GM23338 (cell line): ENCODE measurements around the gene DNAJC7. TPM values are rescaled to one million over a fixed set of nuclear protein-coding genes. Genes with fewer than 3 reads are reported as not detected.

Experiments
- ATAC-seq: fragments of 200-7000 bp; cut with Tn5 transposase; 3 replicates; pipeline ENCODE4 v1.9.1; 2020
- DNase-seq: peaks from one replicate; pipeline ENCODE4 v3.0.0-alpha.2; 2015; ENCODE audit warnings: low spot score
- H2AFZ ChIP-seq: fragments of 200-600 bp; sonication (generic); 2 replicates; pipeline ENCODE4 v1.8.0; 2016; ENCODE audit warnings: antibody characterized with exemption, mild to moderate bottlenecking, moderate library complexity
- H3F3A ChIP-seq: fragments of 200-600 bp; sonication (generic); replicated peaks from 2 replicates; pipeline ENCODE4 v1.8.0; 2017; ENCODE audit warnings: antibody characterized with exemption, mixed run types, low read depth
- H3K27ac ChIP-seq: fragments of 200-600 bp; sonication (generic); 2 replicates; pipeline ENCODE4 v1.6.1; 2016; ENCODE audit warnings: low read depth
- H3K27me3 ChIP-seq: fragments of 200-600 bp; sonication (generic); 2 replicates; pipeline ENCODE4 v1.8.0; 2016; ENCODE audit warnings: mild to moderate bottlenecking, mixed run types, moderate library complexity; ENCODE audit not compliant: insufficient read depth
- H3K36me3 ChIP-seq: fragments of 200-600 bp; sonication (generic); 2 replicates; pipeline ENCODE4 v1.8.0; 2016; ENCODE audit warnings: mild to moderate bottlenecking; ENCODE audit not compliant: insufficient read depth
- H3K4me1 ChIP-seq: fragments of 200-600 bp; sonication (generic); 2 replicates; pipeline ENCODE4 v1.8.0; 2016; ENCODE audit warnings: mild to moderate bottlenecking, moderate library complexity; ENCODE audit not compliant: insufficient read depth
- H3K4me2 ChIP-seq: fragments of 200-600 bp; sonication (generic); 2 replicates; pipeline ENCODE4 v1.7.1; 2017; ENCODE audit warnings: mixed run types
- H3K4me3 ChIP-seq: fragments of 200-600 bp; sonication (generic); 2 replicates; pipeline ENCODE4 v1.6.1; 2016; ENCODE audit warnings: mixed run types
- H3K79me2 ChIP-seq: fragments of 200-600 bp; sonication (generic); replicated peaks from 2 replicates; pipeline ENCODE4 v1.8.0; 2017; ENCODE audit warnings: mild to moderate bottlenecking; ENCODE audit not compliant: insufficient read depth
- H3K9me2 ChIP-seq: fragments of 200-600 bp; sonication (generic); 2 replicates; pipeline ENCODE4 v1.8.0; 2017; ENCODE audit not compliant: insufficient read depth
- H4K20me1 ChIP-seq: fragments of 200-600 bp; sonication (generic); replicated peaks from 2 replicates; pipeline ENCODE4 v1.8.0; 2017; ENCODE audit warnings: mild to moderate bottlenecking; ENCODE audit not compliant: insufficient read depth
- H3K27ac Mint-ChIP-seq: 2 replicates; pipeline ENCODE4 v1.8.0; 2020; ENCODE audit warnings: inconsistent platforms, mild to moderate bottlenecking, moderate library complexity, mixed read lengths
- H3K27me3 Mint-ChIP-seq: 3 replicates; pipeline ENCODE4 v1.8.0; 2022; ENCODE audit warnings: low read depth, mild to moderate bottlenecking, moderate library complexity, mixed read lengths, inconsistent platforms; ENCODE audit not compliant: insufficient read depth, poor library complexity
- H3K36me3 Mint-ChIP-seq: 3 replicates; pipeline ENCODE4 v1.8.0; 2021; ENCODE audit warnings: low read depth, mild to moderate bottlenecking, inconsistent platforms, moderate library complexity, mixed read lengths
- H3K4me1 Mint-ChIP-seq: 3 replicates; pipeline ENCODE4 v1.8.0; 2020; ENCODE audit warnings: mild to moderate bottlenecking, inconsistent platforms, mixed read lengths
- H3K4me3 Mint-ChIP-seq: 3 replicates; pipeline ENCODE4 v1.8.0; 2021; ENCODE audit warnings: moderate library complexity, mild to moderate bottlenecking, inconsistent platforms, mixed read lengths
- H3K9me3 Mint-ChIP-seq: 3 replicates; pipeline ENCODE4 v1.8.0; 2020; ENCODE audit warnings: moderate library complexity, mild to moderate bottlenecking, inconsistent platforms, mixed read lengths
- CREB1 ChIP-seq: fragments of 250-450 bp; sonication (Bioruptor Pico); IDR thresholded peaks from 2 replicates; pipeline ENCODE4 v1.5.0; 2020; ENCODE audit warnings: low read depth, mild to moderate bottlenecking, moderate library complexity
- EZH2 ChIP-seq: fragments of 200-600 bp; sonication (generic); IDR thresholded peaks from one replicate; pipeline ENCODE4 v1.8.0; 2017; ENCODE audit warnings: antibody characterized with exemption, mild to moderate bottlenecking, low read depth; ENCODE audit not compliant: unreplicated experiment
- EZH2phosphoT487 ChIP-seq: fragments of 200-600 bp; sonication (generic); IDR thresholded peaks from one replicate; pipeline ENCODE4 v1.8.1; 2018; ENCODE audit warnings: antibody characterized with exemption; ENCODE audit not compliant: unreplicated experiment
- JUNB ChIP-seq: IDR thresholded peaks from one replicate; pipeline ENCODE4 v1.6.1; 2016; ENCODE audit warnings: antibody characterized with exemption; ENCODE audit not compliant: unreplicated experiment
- NANOG ChIP-seq: IDR thresholded peaks from 2 replicates; pipeline ENCODE4 v1.6.1; 2016; ENCODE audit warnings: antibody characterized with exemption, borderline replicate concordance
- POLR2AphosphoS5 ChIP-seq: IDR thresholded peaks from 2 replicates; pipeline ENCODE4 v1.6.1; 2016; ENCODE audit warnings: antibody characterized with exemption, low read depth
- STAT1 ChIP-seq: IDR thresholded peaks from one replicate; pipeline ENCODE4 v1.6.1; 2016; ENCODE audit warnings: antibody characterized with exemption; ENCODE audit not compliant: unreplicated experiment
- ZNF114 ChIP-seq: fragments of 250-450 bp; sonication (Bioruptor Pico); IDR thresholded peaks from 2 replicates; pipeline ENCODE4 v1.5.0; 2020; ENCODE audit warnings: mild to moderate bottlenecking, moderate library complexity
- ZNF331 ChIP-seq: fragments of 250-450 bp; sonication (Bioruptor Pico); IDR thresholded peaks from 2 replicates; pipeline ENCODE4 v1.5.0; 2020; ENCODE audit warnings: low read depth, mild to moderate bottlenecking, moderate library complexity
- polyA plus RNA-seq: library from polyadenylated mRNA; unstranded; fragments of >200 nt; fragmentation: Nextera tagmentation; extraction: Ambion mirVana; gene quantifications from 2 replicates; pipeline ENCODE4 v1.2.1, GENCODE V29; 2016
- total RNA-seq: library from RNA; depleted of rRNA; stranded (reverse); fragments of >200 nt; shearing (Covaris generic); gene quantifications from 2 replicates; pipeline ENCODE4 v1.2.3, GENCODE V29; 2014
- TF ChIP-seq, protein P1 (sequence below), 2 experiments: fragments of 200-600 bp in 1 of 2; sonication (generic) in 1 of 2; conservative IDR thresholded peaks; 2 replicates each; pipeline versions ENCODE4 v1.5.1 to v1.6.1; 2016 to 2017; ENCODE audit warnings: antibody characterized with exemption in 2 of 2, low read depth in 2 of 2, mild to moderate bottlenecking in 2 of 2, moderate library complexity in 1 of 2
- TF ChIP-seq, protein P2 (sequence below): IDR thresholded peaks from 2 replicates; pipeline ENCODE4 v1.6.1; 2016; ENCODE audit warnings: antibody characterized with exemption
- TF ChIP-seq, protein P3 (sequence below): fragments of 250-450 bp; sonication (Bioruptor Pico); IDR thresholded peaks from 2 replicates; pipeline ENCODE4 v1.5.0; 2020; ENCODE audit warnings: mild to moderate bottlenecking, moderate library complexity

The DNAJC7 gene
- total and polyA plus RNA-seq, 2 experiments from 2014 or later = 139 to 141 TPM

DNA sequence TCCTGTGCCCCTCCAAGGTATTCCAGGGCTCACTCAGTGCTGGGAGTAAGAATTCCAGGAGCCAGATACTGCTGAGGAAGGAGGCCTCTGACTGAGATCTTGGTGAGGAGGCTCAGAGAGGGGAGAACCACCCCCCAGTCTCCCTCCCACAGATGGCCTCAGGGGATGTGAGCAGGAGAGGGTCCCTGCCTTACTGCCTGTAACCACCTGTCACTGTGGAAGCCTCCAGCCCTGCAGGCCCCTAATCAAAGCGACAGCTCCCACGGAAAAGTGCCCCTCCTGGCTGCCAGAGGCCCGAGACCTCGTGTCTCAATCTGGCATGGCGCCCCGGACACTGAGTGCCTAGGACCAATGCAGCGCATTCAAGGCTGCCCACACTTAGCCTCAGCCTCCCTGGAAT lies 40.8 kb upstream of the DNAJC7 start (continued):
- no peak for TF ChIP-seq ZNF114 (CRISPR knock-in tag)
- TF ChIP-seq, protein P1, sequence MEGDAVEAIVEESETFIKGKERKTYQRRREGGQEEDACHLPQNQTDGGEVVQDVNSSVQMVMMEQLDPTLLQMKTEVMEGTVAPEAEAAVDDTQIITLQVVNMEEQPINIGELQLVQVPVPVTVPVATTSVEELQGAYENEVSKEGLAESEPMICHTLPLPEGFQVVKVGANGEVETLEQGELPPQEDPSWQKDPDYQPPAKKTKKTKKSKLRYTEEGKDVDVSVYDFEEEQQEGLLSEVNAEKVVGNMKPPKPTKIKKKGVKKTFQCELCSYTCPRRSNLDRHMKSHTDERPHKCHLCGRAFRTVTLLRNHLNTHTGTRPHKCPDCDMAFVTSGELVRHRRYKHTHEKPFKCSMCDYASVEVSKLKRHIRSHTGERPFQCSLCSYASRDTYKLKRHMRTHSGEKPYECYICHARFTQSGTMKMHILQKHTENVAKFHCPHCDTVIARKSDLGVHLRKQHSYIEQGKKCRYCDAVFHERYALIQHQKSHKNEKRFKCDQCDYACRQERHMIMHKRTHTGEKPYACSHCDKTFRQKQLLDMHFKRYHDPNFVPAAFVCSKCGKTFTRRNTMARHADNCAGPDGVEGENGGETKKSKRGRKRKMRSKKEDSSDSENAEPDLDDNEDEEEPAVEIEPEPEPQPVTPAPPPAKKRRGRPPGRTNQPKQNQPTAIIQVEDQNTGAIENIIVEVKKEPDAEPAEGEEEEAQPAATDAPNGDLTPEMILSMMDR (conservative IDR thresholded peaks at IDR 0.05; ENCODE audit: low read depth in 2 of 2) = no peak

DNA sequence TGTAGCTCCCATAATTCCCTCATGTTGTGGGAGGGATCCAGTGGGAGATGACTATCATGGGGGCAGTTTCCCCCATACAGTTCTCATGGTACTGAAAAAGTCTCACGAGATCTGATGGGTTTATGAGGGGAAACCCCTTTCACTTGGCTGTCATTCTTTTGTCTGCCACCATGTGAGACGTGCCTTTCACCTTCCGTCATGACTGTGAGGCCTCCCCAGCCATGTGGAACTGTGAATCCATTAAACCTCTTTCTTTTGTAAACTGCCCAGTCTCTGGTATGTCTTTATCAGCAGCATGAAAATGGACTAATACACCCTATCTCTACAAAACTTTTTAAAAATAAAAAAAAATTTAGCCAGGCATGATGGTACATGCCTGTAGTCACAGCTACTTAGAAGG lies 39.4 kb upstream of the DNAJC7 start:
- DNase-seq (no peak), ATAC-seq (no peak)
- no peaks in the 10 kb centered on the region for H3K27me3 ChIP-seq
- Mint-ChIP-seq H3K36me3 (no peaks in the 10 kb centered on the region; the same call in 2 of the 3 replicates), H3K4me3 (no peak overlapping the region), H3K9me3 (no peaks in the 10 kb centered on the region), H3K27ac (no peak overlapping the region), H3K27me3 (peaks cover 22% of the 10 kb centered on the region), H3K4me1 (peaks cover 45% of the 10 kb centered on the region)
- no peaks in the 10 kb centered on the region for H3F3A ChIP-seq
- no peaks in the 10 kb centered on the region for H3K36me3 ChIP-seq
- no peaks in the 10 kb centered on the region for H3K9me2 ChIP-seq
- H4K20me1 ChIP-seq = no peaks in the 10 kb centered on the region
- H3K79me2 ChIP-seq = no peaks in the 10 kb centered on the region
- H2AFZ ChIP-seq = no peak overlapping the region
- peaks cover 22% of the 10 kb centered on the region for H3K4me1 ChIP-seq
- H3K27ac ChIP-seq = no peak overlapping the region
- no peak overlapping the region for H3K4me2 ChIP-seq
- H3K4me3 ChIP-seq = no peak overlapping the region
- TF ChIP-seq, protein P2, sequence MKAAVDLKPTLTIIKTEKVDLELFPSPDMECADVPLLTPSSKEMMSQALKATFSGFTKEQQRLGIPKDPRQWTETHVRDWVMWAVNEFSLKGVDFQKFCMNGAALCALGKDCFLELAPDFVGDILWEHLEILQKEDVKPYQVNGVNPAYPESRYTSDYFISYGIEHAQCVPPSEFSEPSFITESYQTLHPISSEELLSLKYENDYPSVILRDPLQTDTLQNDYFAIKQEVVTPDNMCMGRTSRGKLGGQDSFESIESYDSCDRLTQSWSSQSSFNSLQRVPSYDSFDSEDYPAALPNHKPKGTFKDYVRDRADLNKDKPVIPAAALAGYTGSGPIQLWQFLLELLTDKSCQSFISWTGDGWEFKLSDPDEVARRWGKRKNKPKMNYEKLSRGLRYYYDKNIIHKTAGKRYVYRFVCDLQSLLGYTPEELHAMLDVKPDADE = no peak
- TF ChIP-seq, protein P3, sequence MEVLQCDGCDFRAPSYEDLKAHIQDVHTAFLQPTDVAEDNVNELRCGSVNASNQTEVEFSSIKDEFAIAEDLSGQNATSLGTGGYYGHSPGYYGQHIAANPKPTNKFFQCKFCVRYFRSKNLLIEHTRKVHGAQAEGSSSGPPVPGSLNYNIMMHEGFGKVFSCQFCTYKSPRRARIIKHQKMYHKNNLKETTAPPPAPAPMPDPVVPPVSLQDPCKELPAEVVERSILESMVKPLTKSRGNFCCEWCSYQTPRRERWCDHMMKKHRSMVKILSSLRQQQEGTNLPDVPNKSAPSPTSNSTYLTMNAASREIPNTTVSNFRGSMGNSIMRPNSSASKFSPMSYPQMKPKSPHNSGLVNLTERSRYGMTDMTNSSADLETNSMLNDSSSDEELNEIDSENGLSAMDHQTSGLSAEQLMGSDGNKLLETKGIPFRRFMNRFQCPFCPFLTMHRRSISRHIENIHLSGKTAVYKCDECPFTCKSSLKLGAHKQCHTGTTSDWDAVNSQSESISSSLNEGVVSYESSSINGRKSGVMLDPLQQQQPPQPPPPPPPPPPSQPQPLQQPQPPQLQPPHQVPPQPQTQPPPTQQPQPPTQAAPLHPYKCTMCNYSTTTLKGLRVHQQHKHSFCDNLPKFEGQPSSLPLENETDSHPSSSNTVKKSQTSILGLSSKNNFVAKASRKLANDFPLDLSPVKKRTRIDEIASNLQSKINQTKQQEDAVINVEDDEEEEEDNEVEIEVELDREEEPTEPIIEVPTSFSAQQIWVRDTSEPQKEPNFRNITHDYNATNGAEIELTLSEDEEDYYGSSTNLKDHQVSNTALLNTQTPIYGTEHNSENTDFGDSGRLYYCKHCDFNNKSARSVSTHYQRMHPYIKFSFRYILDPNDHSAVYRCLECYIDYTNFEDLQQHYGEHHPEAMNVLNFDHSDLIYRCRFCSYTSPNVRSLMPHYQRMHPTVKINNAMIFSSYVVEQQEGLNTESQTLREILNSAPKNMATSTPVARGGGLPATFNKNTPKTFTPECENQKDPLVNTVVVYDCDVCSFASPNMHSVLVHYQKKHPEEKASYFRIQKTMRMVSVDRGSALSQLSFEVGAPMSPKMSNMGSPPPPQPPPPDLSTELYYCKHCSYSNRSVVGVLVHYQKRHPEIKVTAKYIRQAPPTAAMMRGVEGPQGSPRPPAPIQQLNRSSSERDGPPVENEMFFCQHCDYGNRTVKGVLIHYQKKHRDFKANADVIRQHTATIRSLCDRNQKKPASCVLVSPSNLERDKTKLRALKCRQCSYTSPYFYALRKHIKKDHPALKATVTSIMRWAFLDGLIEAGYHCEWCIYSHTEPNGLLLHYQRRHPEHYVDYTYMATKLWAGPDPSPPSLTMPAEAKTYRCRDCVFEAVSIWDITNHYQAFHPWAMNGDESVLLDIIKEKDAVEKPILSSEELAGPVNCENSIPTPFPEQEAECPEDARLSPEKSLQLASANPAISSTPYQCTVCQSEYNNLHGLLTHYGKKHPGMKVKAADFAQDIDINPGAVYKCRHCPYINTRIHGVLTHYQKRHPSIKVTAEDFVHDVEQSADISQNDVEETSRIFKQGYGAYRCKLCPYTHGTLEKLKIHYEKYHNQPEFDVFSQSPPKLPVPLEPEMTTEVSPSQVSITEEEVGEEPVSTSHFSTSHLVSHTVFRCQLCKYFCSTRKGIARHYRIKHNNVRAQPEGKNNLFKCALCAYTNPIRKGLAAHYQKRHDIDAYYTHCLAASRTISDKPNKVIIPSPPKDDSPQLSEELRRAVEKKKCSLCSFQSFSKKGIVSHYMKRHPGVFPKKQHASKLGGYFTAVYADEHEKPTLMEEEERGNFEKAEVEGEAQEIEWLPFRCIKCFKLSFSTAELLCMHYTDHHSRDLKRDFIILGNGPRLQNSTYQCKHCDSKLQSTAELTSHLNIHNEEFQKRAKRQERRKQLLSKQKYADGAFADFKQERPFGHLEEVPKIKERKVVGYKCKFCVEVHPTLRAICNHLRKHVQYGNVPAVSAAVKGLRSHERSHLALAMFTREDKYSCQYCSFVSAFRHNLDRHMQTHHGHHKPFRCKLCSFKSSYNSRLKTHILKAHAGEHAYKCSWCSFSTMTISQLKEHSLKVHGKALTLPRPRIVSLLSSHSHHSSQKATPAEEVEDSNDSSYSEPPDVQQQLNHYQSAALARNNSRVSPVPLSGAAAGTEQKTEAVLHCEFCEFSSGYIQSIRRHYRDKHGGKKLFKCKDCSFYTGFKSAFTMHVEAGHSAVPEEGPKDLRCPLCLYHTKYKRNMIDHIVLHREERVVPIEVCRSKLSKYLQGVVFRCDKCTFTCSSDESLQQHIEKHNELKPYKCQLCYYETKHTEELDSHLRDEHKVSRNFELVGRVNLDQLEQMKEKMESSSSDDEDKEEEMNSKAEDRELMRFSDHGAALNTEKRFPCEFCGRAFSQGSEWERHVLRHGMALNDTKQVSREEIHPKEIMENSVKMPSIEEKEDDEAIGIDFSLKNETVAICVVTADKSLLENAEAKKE = no peak
- no peak for TF ChIP-seq ZNF114 (CRISPR knock-in tag)
- TF ChIP-seq EZH2 = no peak
- no peak for TF ChIP-seq NANOG
- TF ChIP-seq STAT1 = no peak
- TF ChIP-seq POLR2AphosphoS5 = no peak
- TF ChIP-seq CREB1 (CRISPR knock-in tag) = no peak
- no peak for TF ChIP-seq ZNF331 (CRISPR knock-in tag)
- TF ChIP-seq, protein P1 (conservative IDR thresholded peaks at IDR 0.05; ENCODE audit: low read depth in 2 of 2) = no peak
- TF ChIP-seq EZH2phosphoT487 = no peak
- no peak for TF ChIP-seq JUNB
